ENCODE results near the gene KRTAP4-3. TPM values are rescaled to one million over a fixed set of nuclear protein-coding genes. Genes with fewer than 3 reads are reported as not detected.
"Not testable (repeated sequence)": the region's sequence is repeated elsewhere in the genome, so short reads cannot be mapped to it uniquely, and the experiment has no call there.

Gene KRTAP4-3
- total and polyA plus RNA-seq, 2 experiments from 2014 or later, result not detected

- H3K9me3 ChIP-seq (ENCODE audit: low read depth), result no peaks in the 10 kb centered on the region
- no peak for TF ChIP-seq CTCF (IDR thresholded peaks at IDR 0.05; ENCODE audit: low read depth, low read length)
- peaks cover 3% of the 10 kb centered on the region for H3K27me3 ChIP-seq
- H3K36me3 ChIP-seq, result no peaks in the 10 kb centered on the region
- H3K27ac ChIP-seq, result no peak overlapping the region
- H3K4me3 ChIP-seq, result no peak overlapping the region
- no peaks in the 10 kb centered on the region for H3K4me1 ChIP-seq (ENCODE audit: low read depth)
- DNase-seq (ENCODE audit: low read depth in 1 of 2, low spot score in 1 of 2), result no peak
Observed at GRCh38 chr17:41196068-41196467, 28.0 kb upstream of the KRTAP4-3 start.

DNA sequence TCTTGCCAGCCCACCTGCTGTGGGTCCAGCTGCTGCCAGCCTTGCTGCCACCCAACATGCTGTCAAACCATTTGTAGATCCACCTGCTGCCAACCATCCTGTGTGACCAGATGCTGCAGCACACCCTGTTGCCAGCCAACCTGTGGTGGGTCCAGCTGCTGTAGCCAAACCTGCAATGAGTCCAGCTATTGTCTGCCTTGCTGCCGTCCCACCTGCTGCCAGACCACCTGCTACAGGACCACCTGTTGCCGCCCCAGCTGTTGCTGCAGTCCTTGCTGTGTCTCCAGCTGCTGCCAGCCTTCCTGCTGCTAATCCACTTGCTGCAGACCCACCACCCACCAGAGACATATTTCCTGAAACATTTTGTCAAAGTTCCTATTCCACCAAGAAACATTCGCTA lies 22.3 kb upstream of the KRTAP4-3 start:
- H3K27ac ChIP-seq, result no peak overlapping the region
- no peaks in the 10 kb centered on the region for H3K9me3 ChIP-seq (ENCODE audit: low read depth)
- no peaks in the 10 kb centered on the region for H3K4me1 ChIP-seq (ENCODE audit: low read depth)
- H3K4me3 ChIP-seq, result no peak overlapping the region
- no peaks in the 10 kb centered on the region for H3K36me3 ChIP-seq
- H3K27me3 ChIP-seq, result peaks cover 17% of the 10 kb centered on the region
- DNase-seq (ENCODE audit: low read depth in 1 of 2, low spot score in 1 of 2), result no peak
- TF ChIP-seq CTCF (IDR thresholded peaks at IDR 0.05; ENCODE audit: low read depth, low read length), result no peak

DNA sequence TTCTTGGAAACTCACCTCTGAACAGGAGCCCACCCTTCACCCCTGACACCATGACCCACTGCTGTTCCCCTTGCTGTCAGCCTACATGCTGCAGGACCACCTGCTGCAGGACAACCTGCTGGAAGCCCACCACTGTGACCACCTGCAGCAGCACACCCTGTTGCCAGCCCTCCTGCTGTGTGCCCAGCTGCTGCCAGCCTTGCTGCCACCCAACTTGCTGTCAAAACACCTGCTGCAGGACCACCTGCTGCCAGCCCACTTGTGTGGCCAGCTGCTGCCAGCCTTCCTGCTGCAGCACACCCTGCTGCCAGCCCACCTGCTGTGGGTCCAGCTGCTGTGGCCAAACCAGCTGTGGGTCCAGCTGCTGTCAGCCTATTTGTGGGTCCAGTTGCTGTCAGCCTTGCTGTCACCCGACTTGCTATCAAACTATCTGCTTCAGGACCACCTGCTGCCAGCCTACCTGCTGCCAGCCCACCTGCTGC lies 21.9 kb upstream of the KRTAP4-3 start, which contains the start of gene KRTAP9-1:
Gene KRTAP9-1 (plus strand): TSS at position 51 of the 482 bp plus-strand sequence. CDS start 0 bp downstream, at position 51.
- not testable (repeated sequence) for DNase-seq (ENCODE audit: low read depth in 1 of 2, low spot score in 1 of 2); H3K36me3 ChIP-seq; H3K4me1 ChIP-seq (ENCODE audit: low read depth); H3K9me3 ChIP-seq (ENCODE audit: low read depth); H3K4me3 ChIP-seq; H3K27ac ChIP-seq
- H3K27me3 ChIP-seq, result peaks cover 17% of the 10 kb centered on the region

DNA sequence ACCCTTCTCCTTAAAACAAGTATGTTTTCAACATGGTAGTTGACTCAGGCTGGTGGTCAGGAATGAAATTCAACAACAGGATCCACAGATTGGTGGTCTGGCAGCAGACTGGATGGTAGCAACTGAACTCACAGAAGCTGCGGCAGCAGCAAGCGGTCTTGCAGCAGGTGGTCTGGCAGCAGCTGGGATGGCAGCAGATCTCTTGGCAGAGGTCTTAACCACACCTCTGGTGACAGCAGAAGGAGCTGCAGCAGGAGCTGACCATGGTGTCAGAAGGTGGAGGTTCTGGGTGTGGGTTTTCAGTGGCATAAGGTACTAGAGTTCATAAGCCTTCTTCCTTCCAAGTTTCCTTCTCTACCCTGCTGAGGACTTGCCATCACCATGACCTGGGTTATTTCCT lies 18.9 kb upstream of the KRTAP4-3 start:
- TF ChIP-seq CTCF (IDR thresholded peaks at IDR 0.05; ENCODE audit: low read depth, low read length), result no peak
- Histone ChIP-seq H3K4me3 (no peak overlapping the region), H3K27ac (no peak overlapping the region), H3K4me1 (ENCODE audit: low read depth) (no peaks in the 10 kb centered on the region), H3K9me3 (ENCODE audit: low read depth) (no peaks in the 10 kb centered on the region), H3K27me3 (peaks cover 17% of the 10 kb centered on the region), H3K36me3 (no peaks in the 10 kb centered on the region)
- no peak for DNase-seq (ENCODE audit: low read depth in 1 of 2, low spot score in 1 of 2)

DNA sequence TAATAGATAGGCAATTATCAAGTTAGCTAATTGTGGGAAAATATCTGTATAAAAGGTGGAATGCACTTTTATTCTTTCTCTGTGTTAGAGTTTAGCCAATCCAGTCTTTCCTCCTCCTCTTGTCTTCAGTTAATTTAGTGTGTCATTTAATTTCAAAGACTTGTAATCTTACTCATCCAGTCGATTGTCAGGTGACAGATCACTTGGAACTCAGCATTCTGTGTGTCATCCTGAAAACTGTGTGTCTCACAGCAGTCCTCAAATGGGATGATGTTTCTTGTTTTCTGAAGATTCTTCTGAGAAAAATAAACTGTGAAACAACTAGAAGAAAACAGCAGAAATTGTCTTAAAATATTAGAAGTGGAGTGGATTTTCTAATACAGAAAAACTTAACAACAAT lies 17.0 kb upstream of the KRTAP4-3 start:
- Histone ChIP-seq H3K27me3 (peaks cover 4% of the 10 kb centered on the region), H3K4me1 (ENCODE audit: low read depth) (no peaks in the 10 kb centered on the region), H3K36me3 (no peaks in the 10 kb centered on the region), H3K27ac (no peak overlapping the region), H3K4me3 (no peak overlapping the region), H3K9me3 (ENCODE audit: low read depth) (no peaks in the 10 kb centered on the region)
- no peak for DNase-seq (ENCODE audit: low read depth in 1 of 2, low spot score in 1 of 2)
- no peak for TF ChIP-seq CTCF (IDR thresholded peaks at IDR 0.05; ENCODE audit: low read depth, low read length)

DNA sequence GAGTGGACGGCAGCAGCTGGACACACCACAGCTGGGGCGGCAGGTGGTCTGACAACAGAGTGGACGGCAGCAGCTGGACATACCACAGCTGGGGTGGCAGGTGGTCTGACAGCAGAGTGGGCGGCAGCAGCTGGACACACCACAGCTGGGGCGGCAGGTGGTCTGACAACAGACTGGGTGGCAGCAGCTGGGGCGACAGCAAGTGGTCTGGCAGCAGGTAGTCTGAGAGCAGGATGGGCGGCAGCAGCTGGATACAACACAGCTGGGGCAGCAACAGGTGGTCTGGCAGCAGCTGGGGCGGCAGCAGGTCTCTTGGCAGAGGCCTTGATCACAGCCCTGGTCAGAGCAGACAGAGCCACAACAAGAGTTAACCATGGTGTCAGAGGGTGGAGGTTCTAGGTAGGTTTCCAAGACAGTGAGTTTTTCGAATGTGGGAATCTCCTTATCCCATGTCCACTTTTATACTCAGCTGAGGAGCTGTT lies 16.5 kb upstream of the KRTAP4-3 start, which contains the start of gene KRTAP4-1:
Gene KRTAP4-1 (minus strand): TSS at position 432 of the 482 bp plus-strand sequence. CDS start 57 bp downstream, at position 375.
- Histone ChIP-seq H3K9me3 (ENCODE audit: low read depth) (no peaks in the 10 kb centered on the region), H3K4me3 (no peak within 1 kb of the TSS), H3K36me3 (no peaks in the 10 kb centered on the region), H3K27ac (no peak within 1 kb of the TSS), H3K27me3 (peaks cover 3% of the 10 kb centered on the region), H3K4me1 (ENCODE audit: low read depth) (no peaks in the 10 kb centered on the region)
- DNase-seq (ENCODE audit: low read depth in 1 of 2, low spot score in 1 of 2), result no peak
- TF ChIP-seq CTCF (IDR thresholded peaks at IDR 0.05; ENCODE audit: low read depth, low read length), result no peak

Data from cardiac muscle cell (in vitro differentiated cells and primary cell).